SK-N-SH (cell line): ENCODE results near the gene CALCOCO1.

Source experiments
- EP300 ChIP-seq, 2 experiments: IDR thresholded peaks; 2 replicates each; pipeline versions ENCODE4 v1.4.0 to v1.6.1; 2012; ENCODE audit warnings: borderline replicate concordance in 1 of 2, low read depth in 1 of 2, low read length in 1 of 2
- FOXM1 ChIP-seq: IDR thresholded peaks from 2 replicates; pipeline ENCODE4 v1.4.0; 2012; ENCODE audit warnings: low read depth, mild to moderate bottlenecking
- GABPA ChIP-seq: IDR thresholded peaks from 2 replicates; pipeline ENCODE4 v1.4.0; 2012; ENCODE audit warnings: low read depth, mild to moderate bottlenecking
- POLR2AphosphoS5 ChIP-seq: IDR thresholded peaks from 2 replicates; pipeline ENCODE4 v1.6.1; 2012; ENCODE audit warnings: low read depth, low read length
- RCOR1 ChIP-seq: fragments of 150-350 bp; IDR thresholded peaks from 2 replicates; pipeline ENCODE4 v1.6.1; 2017; ENCODE audit warnings: antibody characterized with exemption, low read length
- SMC3 ChIP-seq: IDR thresholded peaks from 2 replicates; pipeline ENCODE4 v1.6.1; 2012; ENCODE audit warnings: low read depth, low read length, improper control_type of control experiment
- TAF1 ChIP-seq: IDR thresholded peaks from 2 replicates; pipeline ENCODE4 v1.6.1; 2012; ENCODE audit warnings: low read depth, mild to moderate bottlenecking, low read length, moderate library complexity, borderline replicate concordance
- USF2 ChIP-seq: fragments of 150-350 bp; IDR thresholded peaks from 2 replicates; pipeline ENCODE4 v1.6.1; 2017; ENCODE audit warnings: antibody characterized with exemption, low read length, low read depth, borderline replicate concordance
- TF ChIP-seq, protein P1 (sequence below): fragments of 200-600 bp; sonication (generic); IDR thresholded peaks from 2 replicates; pipeline ENCODE4 v1.6.1; 2017; ENCODE audit warnings: antibody characterized with exemption, mild to moderate bottlenecking, moderate library complexity
- TF ChIP-seq, protein P2 (sequence below): IDR thresholded peaks from 2 replicates; pipeline ENCODE4 v1.4.0; 2012; ENCODE audit warnings: low read depth, borderline replicate concordance
- TF ChIP-seq, protein P3 (sequence below): IDR thresholded peaks from 2 replicates; pipeline ENCODE4 v1.4.0; 2012; ENCODE audit warnings: low read depth

- TF ChIP-seq, protein P1, sequence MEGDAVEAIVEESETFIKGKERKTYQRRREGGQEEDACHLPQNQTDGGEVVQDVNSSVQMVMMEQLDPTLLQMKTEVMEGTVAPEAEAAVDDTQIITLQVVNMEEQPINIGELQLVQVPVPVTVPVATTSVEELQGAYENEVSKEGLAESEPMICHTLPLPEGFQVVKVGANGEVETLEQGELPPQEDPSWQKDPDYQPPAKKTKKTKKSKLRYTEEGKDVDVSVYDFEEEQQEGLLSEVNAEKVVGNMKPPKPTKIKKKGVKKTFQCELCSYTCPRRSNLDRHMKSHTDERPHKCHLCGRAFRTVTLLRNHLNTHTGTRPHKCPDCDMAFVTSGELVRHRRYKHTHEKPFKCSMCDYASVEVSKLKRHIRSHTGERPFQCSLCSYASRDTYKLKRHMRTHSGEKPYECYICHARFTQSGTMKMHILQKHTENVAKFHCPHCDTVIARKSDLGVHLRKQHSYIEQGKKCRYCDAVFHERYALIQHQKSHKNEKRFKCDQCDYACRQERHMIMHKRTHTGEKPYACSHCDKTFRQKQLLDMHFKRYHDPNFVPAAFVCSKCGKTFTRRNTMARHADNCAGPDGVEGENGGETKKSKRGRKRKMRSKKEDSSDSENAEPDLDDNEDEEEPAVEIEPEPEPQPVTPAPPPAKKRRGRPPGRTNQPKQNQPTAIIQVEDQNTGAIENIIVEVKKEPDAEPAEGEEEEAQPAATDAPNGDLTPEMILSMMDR, result no peak
- TF ChIP-seq POLR2AphosphoS5 (no peak), GABPA (no peak), SMC3 (no peak), USF2 (no peak), EP300 (IDR thresholded peaks at IDR 0.05; ENCODE audit: borderline replicate concordance in 1 of 2, low read depth in 1 of 2, low read length in 1 of 2) (no peak), TAF1 (no peak), RCOR1 (no peak), FOXM1 (no peak)
- TF ChIP-seq, protein P2, sequence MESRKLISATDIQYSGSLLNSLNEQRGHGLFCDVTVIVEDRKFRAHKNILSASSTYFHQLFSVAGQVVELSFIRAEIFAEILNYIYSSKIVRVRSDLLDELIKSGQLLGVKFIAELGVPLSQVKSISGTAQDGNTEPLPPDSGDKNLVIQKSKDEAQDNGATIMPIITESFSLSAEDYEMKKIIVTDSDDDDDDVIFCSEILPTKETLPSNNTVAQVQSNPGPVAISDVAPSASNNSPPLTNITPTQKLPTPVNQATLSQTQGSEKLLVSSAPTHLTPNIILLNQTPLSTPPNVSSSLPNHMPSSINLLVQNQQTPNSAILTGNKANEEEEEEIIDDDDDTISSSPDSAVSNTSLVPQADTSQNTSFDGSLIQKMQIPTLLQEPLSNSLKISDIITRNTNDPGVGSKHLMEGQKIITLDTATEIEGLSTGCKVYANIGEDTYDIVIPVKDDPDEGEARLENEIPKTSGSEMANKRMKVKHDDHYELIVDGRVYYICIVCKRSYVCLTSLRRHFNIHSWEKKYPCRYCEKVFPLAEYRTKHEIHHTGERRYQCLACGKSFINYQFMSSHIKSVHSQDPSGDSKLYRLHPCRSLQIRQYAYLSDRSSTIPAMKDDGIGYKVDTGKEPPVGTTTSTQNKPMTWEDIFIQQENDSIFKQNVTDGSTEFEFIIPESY, result no peak
- TF ChIP-seq, protein P3, sequence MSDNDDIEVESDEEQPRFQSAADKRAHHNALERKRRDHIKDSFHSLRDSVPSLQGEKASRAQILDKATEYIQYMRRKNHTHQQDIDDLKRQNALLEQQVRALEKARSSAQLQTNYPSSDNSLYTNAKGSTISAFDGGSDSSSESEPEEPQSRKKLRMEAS, result no peak
Observed at GRCh38 chr12:53750812-53751335, 23.6 kb upstream of the CALCOCO1 start.
